SK-N-MC (cell line): ENCODE measurements around the gene PHYH.

Experiments
- EZH2 ChIP-seq: fragments of 200-600 bp; sonication (generic); IDR thresholded peaks from one replicate; pipeline ENCODE4 v1.6.1; 2017; ENCODE audit warnings: antibody characterized with exemption
- FOXP2 ChIP-seq: optimal IDR thresholded peaks from 2 replicates; pipeline ENCODE3; 2011; ENCODE audit warnings: mild to moderate bottlenecking, moderate library complexity; ENCODE audit not compliant: insufficient read depth; ENCODE audit errors: extremely low read length, control extremely low read depth
- POLR2AphosphoS5 ChIP-seq: IDR thresholded peaks from 2 replicates; pipeline ENCODE4 v1.6.1; 2012; ENCODE audit warnings: mild to moderate bottlenecking, low read depth, low read length, borderline replicate concordance

- TF ChIP-seq FOXP2, result no peak
- TF ChIP-seq POLR2AphosphoS5, result no peak
- no peak for TF ChIP-seq EZH2
Observed at GRCh38 chr10:13296476-13296875, 3.4 kb downstream of the PHYH start.
